ENCODE results near the gene RPS6KB2. TPM values are rescaled to one million over a fixed set of nuclear protein-coding genes. Genes with fewer than 3 reads are reported as not detected.

RPS6KB2 gene
- total RNA-seq, 1 experiment from 2014 or later: 49.8 TPM

GRCh38 chr11:67395555-67396258, 32.6 kb upstream of the RPS6KB2 start:
- H3K4me3 Mint-ChIP-seq (ENCODE audit: unreplicated experiment): no peak overlapping the region
- no TSS peak for BruUV-seq (replicated peaks)
- no peaks in the 10 kb centered on the region for H3K9me3 Mint-ChIP-seq (ENCODE audit: unreplicated experiment)
- DNase-seq (ENCODE audit: unreplicated experiment): no peak
- no peak for TF ChIP-seq CTCF (IDR thresholded peaks at IDR 0.05; ENCODE audit: unreplicated experiment)
- intact Hi-C loops (cut with micrococcal nuclease): no loop called here
- no peaks in the 10 kb centered on the region for H3K27me3 Mint-ChIP-seq (ENCODE audit: insufficient read depth, unreplicated experiment)
- CTCF ChIA-PET: interaction anchor here (0.9 to 1.7 kb wide), 3 partner anchors 13 to 39 kb away, joined by 4 read pairs; no protein-coding TSS in a partner anchor
- no peak overlapping the region for H3K27ac Mint-ChIP-seq (ENCODE audit: low read depth, unreplicated experiment)
- H3K4me1 Mint-ChIP-seq (ENCODE audit: insufficient read depth, unreplicated experiment): peaks cover 10% of the 10 kb centered on the region
- peaks cover 51% of the 10 kb centered on the region for H3K36me3 Mint-ChIP-seq (ENCODE audit: insufficient read depth, unreplicated experiment)
- POLR2A ChIA-PET: interaction anchor here (0.8 kb wide), 2 partner anchors 33 to 73 kb away, joined by 3 to 4 read pairs; partner anchors contain the start of gene RPS6KB2

GRCh38 chr11:67396259-67396581, 32.1 kb upstream of the RPS6KB2 start:
- ChIA-PET CTCF (interaction anchor here (0.7 to 1.7 kb wide), 4 partner anchors 13 to 45 kb away, joined by 3 to 4 read pairs (median 4); no protein-coding TSS in a partner anchor), POLR2A (interaction anchor here (0.8 kb wide), 1 partner anchor 72 kb away, joined by 4 read pairs; no protein-coding TSS in a partner anchor)
- Mint-ChIP-seq H3K9me3 (ENCODE audit: unreplicated experiment) (no peaks in the 10 kb centered on the region), H3K36me3 (ENCODE audit: insufficient read depth, unreplicated experiment) (peaks cover 52% of the 10 kb centered on the region), H3K27me3 (ENCODE audit: insufficient read depth, unreplicated experiment) (no peaks in the 10 kb centered on the region), H3K4me1 (ENCODE audit: insufficient read depth, unreplicated experiment) (peaks cover 10% of the 10 kb centered on the region), H3K27ac (ENCODE audit: low read depth, unreplicated experiment) (no peak overlapping the region), H3K4me3 (ENCODE audit: unreplicated experiment) (no peak overlapping the region)
- TF ChIP-seq CTCF (IDR thresholded peaks at IDR 0.05; ENCODE audit: unreplicated experiment): no peak
- intact Hi-C loops (cut with micrococcal nuclease): no loop called here
- BruUV-seq (replicated peaks): no TSS peak
- no peak for DNase-seq (ENCODE audit: unreplicated experiment)

DNA sequence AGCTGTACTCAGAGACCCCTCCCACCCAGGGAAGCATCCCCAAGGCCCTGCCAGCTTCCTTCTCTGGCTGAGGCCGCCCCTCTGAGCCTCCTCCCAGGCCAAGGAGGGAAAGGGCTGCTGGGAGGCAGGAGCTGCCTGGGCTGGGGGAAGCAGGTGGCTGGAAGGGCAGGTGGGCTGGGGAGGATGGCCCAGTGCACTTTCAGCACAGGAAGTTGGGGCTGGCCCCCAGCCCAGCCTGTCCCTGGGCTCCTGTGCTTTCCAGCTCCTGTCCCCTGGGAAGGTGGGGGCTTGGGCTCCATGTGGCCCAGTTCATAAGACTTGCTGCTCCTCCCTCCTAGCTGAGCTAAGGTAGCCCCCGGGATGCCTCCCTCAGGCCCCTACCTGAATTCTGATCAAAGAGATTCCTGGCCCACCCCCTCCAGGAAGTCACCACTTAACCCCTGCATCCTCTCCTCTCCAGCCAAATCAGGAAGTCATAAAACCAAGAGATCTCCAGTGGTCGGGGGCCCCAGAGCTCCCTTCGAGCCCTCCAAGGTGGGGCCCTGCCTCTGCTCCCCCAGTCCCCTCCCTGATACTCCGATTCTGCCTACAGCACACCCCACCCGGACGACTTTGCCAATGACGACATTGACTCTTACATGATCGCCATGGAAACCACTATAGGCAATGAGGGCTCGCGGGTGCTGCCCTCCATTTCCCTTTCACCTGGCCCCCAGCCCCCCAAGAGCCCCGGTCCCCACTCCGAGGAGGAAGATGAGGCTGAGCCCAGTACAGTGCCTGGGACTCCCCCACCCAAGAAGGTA, 31.5 kb upstream of the RPS6KB2 start:
- DNase-seq (ENCODE audit: unreplicated experiment): no peak
- H3K4me3 Mint-ChIP-seq (ENCODE audit: unreplicated experiment): no peak overlapping the region
- CTCF ChIA-PET: interaction anchor here (0.6 to 1.7 kb wide), 6 partner anchors 14 to 77 kb away, joined by 3 to 4 read pairs (median 4); partner anchors contain the start of gene CLCF1
- no peaks in the 10 kb centered on the region for H3K9me3 Mint-ChIP-seq (ENCODE audit: unreplicated experiment)
- BruUV-seq (replicated peaks): no TSS peak
- H3K27me3 Mint-ChIP-seq (ENCODE audit: insufficient read depth, unreplicated experiment): no peaks in the 10 kb centered on the region
- POLR2A ChIA-PET: interaction anchor here (0.8 kb wide), 1 partner anchor 72 kb away, joined by 4 read pairs; no protein-coding TSS in a partner anchor
- H3K4me1 Mint-ChIP-seq (ENCODE audit: insufficient read depth, unreplicated experiment): peaks cover 10% of the 10 kb centered on the region
- no peak for TF ChIP-seq CTCF (IDR thresholded peaks at IDR 0.05; ENCODE audit: unreplicated experiment)
- intact Hi-C loops (cut with micrococcal nuclease): no loop called here
- H3K27ac Mint-ChIP-seq (ENCODE audit: low read depth, unreplicated experiment): no peak overlapping the region
- H3K36me3 Mint-ChIP-seq (ENCODE audit: insufficient read depth, unreplicated experiment): peaks cover 47% of the 10 kb centered on the region

GRCh38 chr11:67397536-67397935, 30.8 kb upstream of the RPS6KB2 start:
- Mint-ChIP-seq H3K9me3 (ENCODE audit: unreplicated experiment) (no peaks in the 10 kb centered on the region), H3K4me3 (ENCODE audit: unreplicated experiment) (no peak overlapping the region), H3K27me3 (ENCODE audit: insufficient read depth, unreplicated experiment) (no peaks in the 10 kb centered on the region), H3K36me3 (ENCODE audit: insufficient read depth, unreplicated experiment) (peaks cover 39% of the 10 kb centered on the region), H3K27ac (ENCODE audit: low read depth, unreplicated experiment) (no peak overlapping the region), H3K4me1 (ENCODE audit: insufficient read depth, unreplicated experiment) (peaks cover 9% of the 10 kb centered on the region)
- no peak for DNase-seq (ENCODE audit: unreplicated experiment)
- POLR2A ChIA-PET: interaction anchor here (0.7 kb wide), 2 partner anchors 15 to 554 kb away, joined by 3 read pairs; no protein-coding TSS in a partner anchor
- intact Hi-C loops (cut with micrococcal nuclease): no loop called here
- no peak for TF ChIP-seq CTCF (IDR thresholded peaks at IDR 0.05; ENCODE audit: unreplicated experiment)
- CTCF ChIA-PET: interaction anchor here (0.6 to 1.7 kb wide), 5 partner anchors 12 to 76 kb away, joined by 3 to 4 read pairs (median 4); partner anchors contain the start of gene CLCF1
- no TSS peak for BruUV-seq (replicated peaks)

All from MCF 10A (cell line).